Adrenal gland (tissue), 12 donors: ENCODE data around the gene GATA5. TPM values are rescaled to one million over a fixed set of nuclear protein-coding genes. Genes with fewer than 3 reads are reported as not detected.

ENCODE experiments used
- DNase-seq, 7 donors: peaks; one replicate each; pipeline ENCODE4 v3.0.0-alpha.2; 2019 to 2020
- H3K27ac ChIP-seq, 5 donors: fragments of 200-600 bp; sonication (generic) in 4 of 5; 1 replicate in 3 of 5; 2 replicates in 2 of 5; pipeline versions ENCODE4 v1.5.1 to v1.8.0; 2016 to 2020; ENCODE audit warnings: mild to moderate bottlenecking in 1 of 5
- H3K27me3 ChIP-seq: fragments of 200-600 bp; 2 replicates; pipeline ENCODE4 v1.8.0; 2021
- H3K36me3 ChIP-seq, 2 donors: fragments of 200-600 bp; replicated peaks in 1 of 2; 1 replicate in 1 of 2; 2 replicates in 1 of 2; pipeline versions ENCODE4 v1.5.1 to v1.8.0; 2018 to 2022
- H3K4me1 ChIP-seq, 2 donors: fragments of 200-600 bp; replicated peaks in 1 of 2; 1 replicate in 1 of 2; 2 replicates in 1 of 2; pipeline versions ENCODE4 v1.5.1 to v1.8.0; 2018 to 2021
- H3K4me3 ChIP-seq, 4 donors: fragments of 200-600 bp; sonication (generic) in 3 of 4; one replicate each; pipeline ENCODE4 v1.5.1; 2016 to 2018
- H3K9me3 ChIP-seq, 3 donors: fragments of 200-600 bp; sonication (generic) in 1 of 3; replicated peaks in 1 of 3; 1 replicate in 2 of 3; 2 replicates in 1 of 3; pipeline versions ENCODE4 v1.5.1 to v1.8.0; 2016 to 2021
- CTCF ChIP-seq, 6 experiments: fragments of 450-650 bp in 4 of 6; fragments of 200-600 bp in 2 of 6; sonication (generic) in 1 of 6; IDR thresholded peaks; 1 replicate in 5 of 6; 2 replicates in 1 of 6; pipeline versions ENCODE4 v1.5.1 to v1.8.0; 2016 to 2021; ENCODE audit warnings: antibody characterized with exemption in 6 of 6, mild to moderate bottlenecking in 2 of 6, moderate library complexity in 1 of 6
- POLR2A ChIP-seq, 2 donors: fragments of 450-650 bp; IDR thresholded peaks; one replicate each; pipeline ENCODE4 v1.6.1; 2017; ENCODE audit warnings: antibody characterized with exemption in 2 of 2, mild to moderate bottlenecking in 2 of 2, moderate library complexity in 1 of 2
- WGBS, 4 donors: extraction: QIAGEN DNeasy Blood & Tissue Kit in 2 of 4; methylation state at CpG; one replicate each; pipeline versions ENCODE4 v1.1.5 to v1.1.7; 2013 to 2017; 5-methylcytosine and 5-hydroxymethylcytosine counted together
- intact Hi-C, 2 donors: fragments of 100-400 bp; cut with DNase I; formaldehyde crosslinking; loops; one replicate each; pipeline versions ENCODE4 v1.14.1 to v1.15.0; 2022 to 2023
- polyA plus RNA-seq, 3 donors: library from polyadenylated mRNA; stranded (reverse); fragments of 200-250 nt in 2 of 3; fragments of 350-450 nt in 1 of 3; fragmentation: Illumina TruSeq in 1 of 3; extraction: RNeasy Lipid Tissue Mini Kit (QIAGEN cat#74804) in 1 of 3; gene quantifications; one replicate each; pipeline ENCODE4 v1.2.3, GENCODE V29; 2013 to 2014
- total RNA-seq, 9 donors: library from RNA; depleted of rRNA in 4 of 9; stranded (reverse); fragments of >200 nt in 4 of 9; fragments of 120-200 nt in 1 of 9; fragmentation: NEBNext Ultra II Directional in 1 of 9; extraction: Animal tissue kit (Norgen Biotek cat#: 25700) in 1 of 9; gene quantifications; one replicate each; pipeline versions ENCODE4 v1.1.0 to v1.2.4, GENCODE V29; 2013 to 2023
- donor health status: healthy with polysubstance abuse.
- donor health status: Bipolar disorder and iron deficiency.
- donor health status: DM: yes; HTN: yes; CAD: no.
- donor health status: DM: no; HTN: no; CAD: no.
- donor health status: DM: no; HTN: no; CAD: no.
- donor health status: DM: yes; HTN: yes; CAD: no.

Gene GATA5
- total and polyA plus RNA-seq, 12 donors, result 0.67 to 12.0 (median 5.7) TPM

GRCh38 chr20:62475027-62475771, 596 bp downstream of the GATA5 start:
- no peaks in the 10 kb centered on the region for H3K9me3 ChIP-seq
- peak overlapping the region in 2 of 4 donors; percentile 43 to 67 for H3K4me3 ChIP-seq
- DNase-seq, result peak in 1 of 7 donors; percentile 35
- peaks cover 0 to 11% of the 10 kb centered on the region in 2 donors for H3K4me1 ChIP-seq
- no peak for TF ChIP-seq CTCF (IDR thresholded peaks at IDR 0.05)
- H3K36me3 ChIP-seq, result no peaks in the 10 kb centered on the region
- intact Hi-C loops, result no loop called here
- 1 to 12% (median 10%) methylated on average over 18 to 93 of the region's 93 CpGs; no CpG with 5 or more reads in 1 of the 4 donors for WGBS, 4 donors
- H3K27me3 ChIP-seq, result peaks cover 7% of the 10 kb centered on the region
- H3K27ac ChIP-seq, result peak overlapping the region in 2 of 5 donors; percentile 9 to 25

- H3K27ac ChIP-seq, result no peak overlapping the region
- 34 to 58% (median 49%) methylated on average over 10 to 25 of the region's 25 CpGs for WGBS, 4 donors
- H3K4me1 ChIP-seq, result peaks cover 0 to 11% of the 10 kb centered on the region in 2 donors
- H3K36me3 ChIP-seq, result no peaks in the 10 kb centered on the region
- DNase-seq, result no peak
- peaks cover 7% of the 10 kb centered on the region for H3K27me3 ChIP-seq
- intact Hi-C loops, result no loop called here
- no peaks in the 10 kb centered on the region for H3K9me3 ChIP-seq
- H3K4me3 ChIP-seq, result peak overlapping the region in 1 of 4 donors; percentile 67
- no peak for TF ChIP-seq CTCF (IDR thresholded peaks at IDR 0.05)
- TF ChIP-seq POLR2A (IDR thresholded peaks at IDR 0.05), result no peak
Observed at GRCh38 chr20:62474604-62475026, 1.2 kb downstream of the GATA5 start.

- no peaks in the 10 kb centered on the region for H3K36me3 ChIP-seq
- 41 to 78% (median 61%) methylated on average over 16 to 52 of the region's 52 CpGs for WGBS, 4 donors
- TF ChIP-seq POLR2A (IDR thresholded peaks at IDR 0.05) (no peak), CTCF (IDR thresholded peaks at IDR 0.05) (no peak)
- DNase-seq, result no peak
- intact Hi-C loops, result no loop called here
- H3K27ac ChIP-seq, result no peak overlapping the region
- peaks cover 7% of the 10 kb centered on the region for H3K27me3 ChIP-seq
- no peaks in the 10 kb centered on the region for H3K9me3 ChIP-seq
- H3K4me3 ChIP-seq, result no peak overlapping the region
- peaks cover 0 to 11% of the 10 kb centered on the region in 2 donors for H3K4me1 ChIP-seq
Observed at GRCh38 chr20:62473717-62474603, 1.8 kb downstream of the GATA5 start.

- intact Hi-C loops, result no loop called here
- H3K36me3 ChIP-seq, result no peaks in the 10 kb centered on the region
- TF ChIP-seq POLR2A (IDR thresholded peaks at IDR 0.05) (no peak), CTCF (IDR thresholded peaks at IDR 0.05) (no peak)
- peaks cover 7% of the 10 kb centered on the region for H3K27me3 ChIP-seq
- DNase-seq, result no peak
- no peak overlapping the region for H3K4me3 ChIP-seq
- H3K4me1 ChIP-seq, result peaks cover 0 to 11% of the 10 kb centered on the region in 2 donors
- WGBS, 4 donors, result 33 to 80% (median 73%) methylated on average over 1 to 30 of the region's 30 CpGs
- no peaks in the 10 kb centered on the region for H3K9me3 ChIP-seq
- no peak overlapping the region for H3K27ac ChIP-seq
Observed at GRCh38 chr20:62472941-62473585, 2.7 kb downstream of the GATA5 start.
